NCI-H2081 treated with DMSO at 0.1 percent for 48 hours (cell line): ENCODE results near the gene CNTLN.
A peak's percentile ranks its signal among the peaks of the same experiment; 100 is the strongest.
"Not testable (repeated sequence)": the region's sequence is repeated elsewhere in the genome, so short reads cannot be mapped to it uniquely, and the experiment has no call there.

Experiments
- DNase-seq: peaks from one replicate; lab custom pipeline; 2025; lab: John Stamatoyannopoulos, UW

Gene CNTLN

DNA sequence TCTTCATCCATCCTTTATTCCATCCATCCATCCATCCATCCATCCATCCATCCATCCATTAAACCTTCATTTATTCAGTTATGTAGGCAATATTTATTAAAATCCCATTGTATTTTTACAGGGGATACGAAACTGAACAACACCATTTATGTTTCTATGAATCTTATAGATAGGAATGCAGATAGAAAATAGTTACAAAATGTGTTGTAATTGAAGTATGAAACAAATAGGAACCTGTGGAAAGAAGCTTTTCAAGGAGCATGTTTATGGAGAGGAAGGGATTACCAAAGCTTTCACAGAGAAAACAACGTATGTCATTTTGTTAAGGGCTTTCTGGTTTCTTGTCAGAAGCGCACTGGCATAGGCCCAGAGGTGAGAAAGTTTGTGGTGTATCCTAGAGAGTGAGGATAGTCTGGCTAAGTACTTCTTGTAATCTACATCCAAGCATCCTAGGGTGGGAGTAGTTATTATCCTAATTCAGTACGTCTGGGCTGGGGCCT, 184.0 kb downstream of the CNTLN start:
- no peak for DNase-seq

DNA sequence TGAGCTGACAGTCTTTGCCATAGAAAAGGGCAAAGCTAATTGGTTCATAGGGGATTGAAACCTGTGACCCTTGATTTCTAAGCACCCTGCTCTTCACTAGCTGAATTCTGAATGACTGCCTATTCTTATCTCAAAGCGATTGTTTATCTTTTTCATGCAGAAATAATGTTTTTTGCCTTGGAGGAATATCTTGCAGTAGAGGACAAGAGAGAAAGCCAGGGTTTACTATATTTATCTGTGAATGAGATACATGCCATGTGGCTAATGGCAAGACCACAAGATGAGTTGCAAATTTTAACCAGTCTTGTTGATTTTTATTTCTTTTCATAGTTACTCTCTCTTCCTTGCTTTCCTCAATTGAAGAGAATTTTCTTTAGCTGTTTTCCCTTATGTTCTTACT, 185.0 kb downstream of the CNTLN start:
- no peak for DNase-seq

DNA sequence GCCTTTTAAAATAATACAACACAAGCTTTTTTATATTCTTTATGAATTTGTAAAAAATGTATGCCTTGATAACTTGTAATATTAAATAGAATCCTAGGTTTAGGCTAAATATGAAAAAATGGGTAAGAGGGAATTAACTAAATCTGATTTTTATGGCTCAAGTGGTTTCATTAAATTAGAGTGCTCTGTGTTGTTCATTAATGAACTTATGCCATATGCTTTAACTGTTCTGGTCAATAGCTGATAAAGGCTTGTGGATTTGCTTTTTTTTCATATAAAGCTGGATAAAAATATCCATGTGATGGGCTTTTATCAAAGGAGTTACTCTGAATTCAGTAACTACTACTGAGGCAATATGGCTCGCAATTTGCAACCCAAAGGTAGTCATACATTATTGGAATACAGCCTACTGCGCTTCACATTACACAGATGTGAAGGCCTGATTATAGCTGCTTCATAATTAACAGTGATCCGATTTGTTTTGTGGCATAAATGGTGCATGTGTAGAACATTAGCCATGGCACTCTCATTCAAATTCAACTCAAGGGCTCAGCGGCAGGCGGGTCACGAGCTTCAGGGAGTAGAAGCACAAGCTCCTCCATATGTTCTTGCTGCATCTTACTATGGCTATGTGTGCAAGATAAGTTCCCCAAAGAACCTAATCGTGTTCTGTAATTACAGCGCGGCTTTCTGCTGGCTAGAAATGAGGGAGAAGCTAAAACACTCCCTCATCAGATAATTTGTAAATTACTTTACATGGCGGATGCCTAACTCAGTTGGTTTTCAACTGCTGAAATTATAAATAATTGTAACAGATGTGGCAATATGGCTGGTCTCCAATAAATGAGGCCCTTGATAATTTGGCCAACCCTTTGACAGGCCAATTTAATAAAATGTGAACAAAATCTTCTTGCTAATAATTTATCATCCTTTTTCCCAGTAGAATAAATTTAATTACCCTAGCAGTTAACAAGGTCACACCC, 188.3 kb downstream of the CNTLN start:
- no peak for DNase-seq

DNA sequence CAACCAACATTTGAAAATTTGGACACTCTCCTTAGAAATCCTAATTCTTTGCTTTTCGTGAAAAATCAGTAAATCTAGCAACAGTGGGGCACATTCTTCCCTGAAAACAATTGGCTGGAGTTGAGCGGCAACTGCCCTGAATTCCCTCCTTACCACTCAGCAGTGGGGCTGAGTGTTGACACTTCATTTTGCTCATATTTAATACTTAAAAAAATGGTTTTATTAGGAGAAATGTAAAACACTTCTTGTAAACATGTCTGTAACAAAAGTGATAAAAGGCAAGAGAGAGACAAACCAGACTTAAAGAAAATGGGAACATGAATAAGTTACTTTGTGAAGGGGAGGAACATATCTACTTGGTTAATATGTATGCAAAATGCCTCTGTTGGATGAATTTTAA, 193.5 kb downstream of the CNTLN start:
- no peak for DNase-seq

DNA sequence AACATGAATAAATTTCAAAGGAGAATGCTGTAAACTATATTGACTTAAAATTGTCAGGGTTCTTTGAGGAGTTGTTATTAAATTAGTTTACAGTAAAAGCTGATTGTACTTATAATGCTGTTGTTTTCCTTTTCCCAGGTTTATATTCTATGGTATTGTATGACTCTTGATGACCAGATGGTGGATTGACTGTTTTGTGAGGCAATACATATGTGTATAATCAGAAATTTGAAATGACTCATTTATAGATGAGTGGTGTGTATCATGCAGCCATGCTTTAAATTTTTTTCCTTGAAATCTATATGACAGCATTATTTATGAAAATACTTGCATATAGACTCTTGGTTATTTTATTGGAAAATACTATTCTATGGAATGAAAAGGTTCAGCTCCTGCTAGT, 195.3 kb downstream of the CNTLN start:
- no peak for DNase-seq

DNA sequence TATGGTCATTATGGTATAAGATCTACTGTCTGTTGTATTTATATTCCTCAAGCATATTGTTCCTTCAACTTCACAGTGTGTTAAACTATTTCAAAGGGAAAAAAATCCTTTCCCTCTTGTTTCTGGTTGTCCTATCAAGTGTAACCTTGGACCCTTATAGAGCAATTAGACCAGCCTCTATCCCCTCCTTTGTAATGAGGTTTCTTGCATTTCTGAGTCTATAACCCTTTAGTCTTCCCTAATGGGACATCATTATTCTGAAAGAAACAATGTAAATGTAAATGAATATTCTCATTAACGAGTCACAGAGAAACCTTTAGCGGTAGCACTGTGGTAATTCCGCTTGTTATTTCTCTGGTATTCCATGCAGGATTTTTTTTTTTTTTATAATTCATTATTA, 197.3 kb downstream of the CNTLN start:
- no peak for DNase-seq

DNA sequence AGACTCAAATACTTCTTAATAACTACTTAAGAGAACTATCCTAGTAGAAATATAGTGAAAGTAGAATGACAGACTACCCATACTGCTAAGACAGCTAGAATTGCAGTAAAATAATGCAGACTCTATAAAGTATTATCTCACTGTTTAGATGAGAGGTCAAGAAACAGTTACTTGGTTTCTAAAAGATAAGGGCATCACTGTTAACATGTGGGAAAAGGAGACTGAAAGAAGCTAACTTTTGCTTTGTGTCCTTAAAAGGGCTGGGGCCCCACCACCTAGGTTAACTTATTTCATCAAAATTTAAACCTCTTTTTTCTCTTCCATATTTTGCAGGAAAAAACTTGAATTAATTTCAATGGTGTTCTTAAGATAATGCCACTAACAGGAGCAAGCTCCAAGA, 204.3 kb downstream of the CNTLN start:
- no peak for DNase-seq

DNA sequence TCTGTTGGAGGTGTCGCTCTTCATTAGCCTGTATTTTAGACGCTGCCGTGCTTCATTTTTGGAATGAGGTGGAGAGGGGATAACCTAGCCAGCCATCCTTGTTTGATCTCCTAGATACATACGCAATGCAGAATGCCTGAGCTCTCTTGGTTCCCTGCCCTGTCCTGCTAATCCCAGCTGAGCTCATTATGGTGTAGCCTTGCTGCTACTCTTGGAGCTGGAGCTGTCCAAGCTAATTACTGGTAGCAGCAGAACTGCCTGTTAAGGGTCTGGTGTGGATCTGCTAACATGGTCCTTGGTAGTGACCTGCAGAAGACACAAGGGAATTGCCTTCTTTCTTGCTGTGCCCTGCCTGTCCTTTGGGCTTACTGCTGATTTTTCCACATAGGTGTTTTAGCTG, 207.9 kb downstream of the CNTLN start:
- no peak for DNase-seq

DNA sequence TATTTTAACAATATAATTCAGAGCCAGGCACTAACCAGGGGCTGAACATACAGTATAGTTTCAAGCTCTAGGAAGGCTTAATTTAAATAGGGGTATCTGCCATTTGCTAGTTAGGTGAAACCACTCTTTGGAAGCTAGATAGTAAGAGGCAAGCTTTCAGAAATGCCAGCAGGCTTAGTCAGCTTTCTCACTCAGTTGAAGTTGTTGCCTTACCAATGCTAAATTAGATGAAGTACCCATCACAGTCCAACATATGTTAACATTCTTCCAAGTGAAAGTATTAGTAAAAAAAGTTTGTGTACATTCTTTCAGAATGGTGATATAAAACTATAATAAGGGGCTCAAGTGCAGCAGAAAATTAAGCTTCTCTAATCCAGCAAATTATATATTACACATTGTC, 215.0 kb downstream of the CNTLN start:
- DNase-seq, result no peak

DNA sequence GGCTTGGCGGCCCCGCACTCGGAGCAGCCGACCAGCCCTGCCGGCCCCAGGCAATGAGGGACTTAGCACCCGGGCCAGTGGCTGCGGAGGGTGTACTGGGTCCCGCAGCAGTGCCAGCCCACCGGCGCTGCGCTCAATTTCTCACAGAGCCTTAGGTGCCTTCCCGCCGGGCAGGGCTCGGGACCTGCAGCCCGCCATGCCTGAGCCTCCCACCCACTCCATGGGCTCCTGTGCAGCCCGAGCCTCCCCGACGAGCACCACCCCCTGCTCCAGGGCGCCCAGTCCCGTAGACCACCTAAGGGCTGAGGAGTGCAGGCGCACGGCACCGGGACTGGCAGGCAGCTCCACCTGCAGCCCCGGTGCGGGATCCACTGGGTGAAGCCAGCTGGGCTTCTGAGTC, 219.2 kb downstream of the CNTLN start:
- DNase-seq, result not testable (repeated sequence)

DNA sequence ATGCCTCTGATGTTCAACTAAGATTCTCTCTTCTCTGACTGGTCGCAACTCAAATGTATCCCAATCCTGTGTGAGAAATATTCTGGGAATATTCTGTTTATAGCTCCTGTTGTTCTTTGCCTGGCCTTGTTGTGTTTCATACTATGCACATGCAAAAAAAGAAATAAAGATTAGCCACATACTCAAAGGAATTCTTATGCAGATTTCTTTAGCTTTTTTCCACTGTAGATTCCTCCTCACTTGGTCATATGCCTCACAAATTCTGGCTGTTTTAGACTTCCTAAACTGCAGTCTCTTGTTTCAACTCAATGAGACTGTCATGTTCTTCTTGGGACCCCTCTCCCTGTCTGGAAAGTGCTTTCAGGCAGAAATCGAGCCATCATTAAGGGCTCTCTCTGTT, 226.5 kb downstream of the CNTLN start:
- no peak for DNase-seq

DNA sequence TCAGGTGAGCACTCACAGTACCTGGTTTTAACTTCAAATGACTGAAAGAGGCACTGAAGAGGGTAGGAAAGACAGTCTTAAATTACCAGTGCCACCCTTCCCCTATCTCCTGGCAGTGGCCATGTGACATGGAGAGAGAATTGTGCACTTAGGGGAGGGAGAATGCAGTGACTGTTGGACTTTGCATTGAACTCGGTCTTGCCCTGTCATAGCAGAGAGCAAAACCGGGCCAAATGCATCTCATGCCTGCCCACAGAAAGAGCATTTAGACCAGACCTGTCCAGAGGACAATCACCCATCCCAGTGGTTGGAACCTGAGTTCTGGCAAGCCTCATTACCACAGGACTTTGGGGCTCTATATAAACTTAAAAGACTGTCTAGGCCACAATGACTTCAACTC, 232.2 kb downstream of the CNTLN start:
- DNase-seq, result no peak

DNA sequence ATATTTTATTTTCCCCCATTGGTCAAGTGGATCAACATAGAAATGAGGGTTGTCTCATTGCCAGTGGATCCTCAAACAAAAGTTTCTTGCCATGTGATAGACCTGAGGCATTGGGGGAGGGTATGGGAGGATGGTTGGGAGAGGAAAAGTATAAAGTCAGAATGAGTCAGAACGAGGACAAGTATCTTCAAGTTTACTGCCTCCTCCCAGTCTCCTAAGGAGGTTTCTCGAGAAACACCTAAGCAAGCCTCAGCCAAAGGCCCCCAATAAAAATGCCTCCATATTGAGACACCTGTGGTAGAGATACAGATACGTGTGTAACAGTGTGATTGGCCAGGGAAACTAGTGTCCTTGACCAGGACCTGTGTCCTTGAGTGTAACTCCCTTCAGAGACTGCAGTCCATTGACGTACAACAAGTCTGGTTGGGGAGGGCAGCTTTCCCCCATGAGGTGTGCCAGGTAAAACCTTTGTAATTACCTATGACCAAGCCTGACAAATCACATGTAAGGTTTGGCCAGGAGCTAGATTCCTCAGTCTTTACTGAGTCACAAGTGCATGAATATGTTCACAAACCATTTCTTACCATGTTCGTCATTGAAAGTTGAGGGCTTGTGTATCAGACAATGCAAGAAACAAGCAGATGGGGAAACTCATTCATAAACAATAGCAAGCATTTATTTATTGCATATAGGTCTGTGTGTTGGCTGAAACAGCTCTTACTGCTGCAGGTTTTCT, 245.5 kb downstream of the CNTLN start:
- no peak for DNase-seq

DNA sequence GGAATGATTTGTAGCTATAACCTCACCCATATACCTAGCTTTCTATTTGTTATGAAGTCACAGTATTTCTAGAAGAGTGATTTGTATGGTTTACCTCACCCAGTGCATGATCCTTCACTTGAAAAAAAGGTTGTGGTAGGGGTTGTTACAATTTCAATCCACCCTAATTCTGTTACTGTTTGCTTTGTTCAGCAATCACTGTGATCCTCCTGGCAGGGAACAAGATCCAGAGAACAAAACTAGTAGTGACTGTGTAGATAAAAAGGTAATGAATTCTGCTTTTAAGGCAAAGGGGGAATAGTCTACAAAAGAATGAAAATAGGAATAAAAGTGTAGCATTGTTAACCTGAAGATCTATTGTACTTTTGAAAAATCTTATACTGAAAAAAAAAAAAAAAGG, 252.7 kb downstream of the CNTLN start:
- DNase-seq, result peak; percentile 9

DNA sequence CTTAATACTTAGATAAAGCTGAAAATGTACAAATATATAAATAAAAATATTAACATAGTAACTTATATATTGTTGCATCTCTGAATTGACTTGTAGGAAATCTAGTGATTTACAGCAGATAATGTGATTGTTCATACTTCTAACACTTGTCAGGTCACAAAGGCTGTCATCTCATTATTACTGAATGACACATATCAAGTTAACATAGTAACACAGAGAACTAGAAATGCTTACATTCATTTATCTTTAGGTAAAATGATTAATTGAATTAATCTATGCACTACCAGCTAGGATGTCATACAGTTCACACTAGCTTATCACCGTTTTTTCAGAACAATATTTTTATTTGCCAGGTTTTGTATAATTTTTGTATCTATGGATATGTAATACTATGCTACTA, 254.2 kb downstream of the CNTLN start:
- DNase-seq, result no peak

DNA sequence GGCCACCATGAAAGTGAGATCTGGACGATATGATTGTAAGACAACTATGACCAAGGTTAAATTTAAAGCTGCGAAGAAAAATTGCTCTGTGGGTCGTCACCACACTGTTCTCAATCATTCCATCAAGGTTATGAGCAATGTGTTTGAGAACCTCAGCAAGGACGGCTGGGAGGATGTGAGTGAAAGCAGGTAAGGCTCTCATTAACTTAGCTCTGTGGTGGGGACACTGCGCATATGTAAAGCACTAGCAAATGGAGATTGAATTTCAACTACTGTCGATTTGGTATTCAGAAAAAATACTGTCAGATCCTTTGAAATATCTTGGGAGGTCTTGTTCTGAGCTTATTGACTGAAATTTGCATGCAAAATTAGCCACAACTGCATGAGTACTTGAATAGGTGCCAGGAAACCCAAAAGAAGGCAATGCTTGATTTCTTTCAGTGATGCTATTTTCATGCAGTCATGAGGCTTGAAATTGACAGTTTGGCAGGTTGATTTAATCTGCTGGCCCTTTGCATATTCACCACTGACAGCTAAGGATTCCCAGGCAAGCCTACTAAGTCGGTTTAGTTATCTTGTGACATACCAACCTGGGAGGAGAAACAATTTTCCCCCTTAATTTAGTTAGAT, 260.2 kb downstream of the CNTLN start:
- no peak for DNase-seq

DNA sequence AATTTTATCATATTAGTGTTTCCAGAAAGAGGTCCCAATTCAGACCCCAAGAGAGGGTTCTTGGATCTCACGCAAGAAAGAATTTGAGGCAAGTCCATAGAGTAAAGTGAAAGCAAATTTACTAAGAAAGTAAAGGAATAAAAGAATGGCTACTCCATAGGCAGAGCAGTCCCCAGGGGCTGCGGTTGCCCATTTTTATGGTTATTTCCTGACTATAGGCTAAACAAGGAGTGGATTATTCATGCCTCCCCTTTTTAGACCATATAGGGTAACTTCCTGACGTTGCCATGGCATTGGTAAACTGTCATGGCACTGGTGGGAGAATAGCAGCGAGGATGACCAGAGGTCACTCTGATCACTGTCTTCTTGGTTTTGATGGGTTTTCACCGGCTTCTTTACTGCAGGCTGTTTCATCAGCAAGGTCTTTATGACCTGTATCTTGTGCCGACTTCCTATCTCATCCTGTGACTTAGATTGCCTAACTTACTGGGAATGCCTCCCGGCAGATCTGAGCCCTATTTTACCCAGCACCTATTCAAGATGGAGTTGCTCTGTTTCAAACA, 262.4 kb downstream of the CNTLN start:
- not testable (repeated sequence) for DNase-seq

DNA sequence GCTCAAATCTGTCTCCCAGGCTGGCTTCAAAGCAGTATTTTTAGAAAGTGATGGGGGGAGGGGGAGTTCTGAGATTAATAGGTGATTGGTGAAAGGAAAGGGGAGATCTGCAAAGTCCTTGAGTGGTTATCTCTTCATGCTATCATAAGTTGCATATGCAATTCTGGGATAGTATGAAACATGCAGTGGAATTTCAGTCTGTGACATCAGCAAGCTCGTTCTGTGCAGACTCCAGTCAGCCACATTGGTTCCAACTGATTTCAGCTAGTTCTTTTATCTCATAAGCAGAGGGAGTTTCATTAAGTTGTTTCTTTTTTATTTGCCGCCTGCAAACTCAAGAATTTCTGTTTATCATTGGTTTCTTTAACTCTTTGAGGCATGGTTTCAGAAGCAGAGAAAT, 263.5 kb downstream of the CNTLN start:
- no peak for DNase-seq

DNA sequence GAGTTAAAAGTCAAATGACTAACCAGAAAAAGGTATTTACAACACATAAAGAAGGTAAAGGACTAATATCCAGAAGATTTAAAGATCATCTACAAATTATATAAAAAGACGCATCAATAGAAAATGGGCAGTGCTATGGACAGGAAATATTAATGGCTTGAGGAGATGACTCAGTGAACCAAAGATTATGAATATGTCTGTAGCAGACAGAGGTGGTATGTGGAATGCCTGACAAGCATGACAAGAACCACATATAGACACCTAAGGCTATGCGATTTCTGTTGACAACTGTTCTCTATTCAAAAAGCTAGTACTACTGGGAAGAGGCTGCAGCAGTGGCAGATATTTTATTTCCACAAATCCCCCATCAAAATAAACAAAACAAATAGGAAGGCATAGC, 267.0 kb downstream of the CNTLN start:
- no peak for DNase-seq

DNA sequence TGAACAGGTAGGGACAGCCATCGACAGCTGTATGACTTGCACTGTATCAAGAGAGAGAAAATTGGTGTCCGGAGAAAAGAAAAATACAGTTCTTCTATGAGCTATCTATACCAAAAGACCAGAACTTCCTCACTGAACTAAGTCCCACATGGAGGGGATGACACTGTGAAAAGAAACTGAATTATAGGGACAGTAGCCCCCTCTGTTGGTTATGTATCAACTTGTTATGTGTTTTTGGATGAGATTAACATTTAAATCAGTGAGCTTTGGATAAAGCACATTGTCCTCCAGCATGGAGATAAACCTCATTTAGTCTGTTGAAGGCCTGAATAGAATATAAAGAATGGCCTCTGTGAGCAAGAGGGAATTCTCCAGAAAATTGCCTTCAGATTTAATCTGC, 267.5 kb downstream of the CNTLN start:
- DNase-seq, result no peak

DNA sequence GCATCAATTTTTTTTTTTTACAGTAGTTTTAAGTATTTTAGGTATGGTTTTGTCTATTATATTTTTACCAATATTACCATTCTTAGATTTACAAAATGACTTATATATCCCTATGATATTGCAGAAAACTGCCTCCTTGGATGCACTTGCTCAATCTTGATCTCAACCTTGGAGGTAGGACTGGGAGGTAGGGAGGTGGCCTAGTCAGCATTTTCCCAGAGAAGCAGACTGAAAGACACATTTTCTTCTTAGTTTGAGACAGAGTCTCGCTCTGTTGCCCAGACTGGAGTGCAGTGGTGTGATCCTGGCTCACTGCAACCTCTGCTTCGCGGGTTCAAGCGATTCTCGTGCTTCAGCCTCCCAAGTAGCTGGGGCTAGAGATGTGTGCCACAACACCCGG, 268.7 kb downstream of the CNTLN start:
- no peak for DNase-seq

DNA sequence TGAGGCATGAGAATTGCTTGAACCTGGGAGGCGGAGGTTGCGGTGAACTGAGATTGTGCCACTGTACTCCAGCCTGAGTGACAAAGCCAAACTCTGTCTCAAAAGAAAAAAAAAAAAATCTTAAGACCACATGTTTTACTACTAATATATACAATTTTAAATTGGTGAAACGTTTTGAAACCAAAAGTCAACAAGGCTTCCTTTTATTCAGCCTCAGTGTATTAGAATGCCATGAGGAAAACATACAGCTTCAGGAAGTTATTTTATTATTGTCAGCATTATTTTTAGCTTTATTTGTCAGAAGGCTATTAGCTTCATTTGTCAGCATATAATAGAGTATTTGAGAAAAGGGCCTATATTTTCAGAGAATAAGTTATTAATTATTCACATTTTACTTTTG, 280.1 kb downstream of the CNTLN start:
- no peak for DNase-seq
